K562 (cell line): ENCODE results near the gene STAT4. TPM values are rescaled to one million over a fixed set of nuclear protein-coding genes. Genes with fewer than 3 reads are reported as not detected.

Experiments used
- ATAC-seq: fragments of 200-7000 bp; cut with Tn5 transposase; 3 replicates; pipeline ENCODE4 v1.9.1; 2020; ENCODE audit warnings: moderate library complexity
- BruUV-seq: library from RNA; stranded (reverse); fragments of 400-500 nt; replicated peaks from 2 replicates; lab custom pipeline; 2021; lab: Mats Ljungman, UMichigan
- CTCF ChIA-PET: fragments of 300-600 bp; formaldehyde crosslinking; extraction: SDS; loops from one replicate; lab custom pipeline; 2021; ENCODE audit warnings: low intra/inter-chr PET ratio; lab: Yijun Ruan, JAX
- POLR2A ChIA-PET: fragments of 300-600, 350-650 bp; sonication (Branson Sonifier 250); formaldehyde crosslinking; extraction: SDS; loops from one replicate; lab custom pipeline; 2021; ENCODE audit warnings: antibody characterized with exemption, inconsistent platforms; lab: Yijun Ruan, JAX
- DNase-seq, 4 experiments: peaks; one replicate each; pipeline versions ENCODE4 v3.0.0 to v3.0.0-alpha.2; 2011 to 2018; ENCODE audit warnings: low spot score in 3 of 4, mixed read lengths in 3 of 4; ENCODE audit errors: extremely low read depth in 1 of 4
- FAIRE-seq: peaks from 2 replicates; lab custom pipeline; 2011; peaks lifted over from hg19 to GRCh38; lab: Jason Lieb, UNC
- H2AFZ ChIP-seq: 2 replicates; pipeline ENCODE4 v1.6.0; 2011; ENCODE audit warnings: low read depth, low read length, control low read depth, inconsistent platforms
- H3K27ac ChIP-seq: fragments of 200-600 bp; 3 replicates; pipeline ENCODE4 v1.8.0; 2011; ENCODE audit warnings: low read depth, mild to moderate bottlenecking, control low read depth, inconsistent platforms, low read length, moderate library complexity, mixed read lengths; ENCODE audit errors: extremely low read depth
- H3K27me3 ChIP-seq, 2 experiments: fragments of 300-600 bp in 1 of 2; 2 replicates in 1 of 2; 3 replicates in 1 of 2; pipeline versions ENCODE4 v1.6.0 to v1.8.0; 2011; ENCODE audit warnings: inconsistent platforms in 2 of 2, low read length in 2 of 2, mild to moderate bottlenecking in 1 of 2, mixed read lengths in 1 of 2, moderate library complexity in 1 of 2; ENCODE audit not compliant: control insufficient read depth in 2 of 2, insufficient read depth in 2 of 2
- H3K36me3 ChIP-seq: fragments of 300-600 bp; 3 replicates; pipeline ENCODE4 v1.8.0; 2011; ENCODE audit warnings: mild to moderate bottlenecking, low read length, inconsistent platforms; ENCODE audit not compliant: control insufficient read depth, insufficient read depth
- H3K4me1 ChIP-seq, 2 experiments: fragments of 200-600 bp in 1 of 2; replicated peaks in 1 of 2; 2 replicates in 1 of 2; 3 replicates in 1 of 2; pipeline versions ENCODE4 v1.5.1 to v1.8.0; 2011; ENCODE audit warnings: inconsistent platforms in 2 of 2, low read length in 2 of 2, mild to moderate bottlenecking in 1 of 2, mixed read lengths in 1 of 2, moderate library complexity in 1 of 2; ENCODE audit not compliant: control insufficient read depth in 2 of 2, insufficient read depth in 2 of 2
- H3K4me2 ChIP-seq: 2 replicates; pipeline ENCODE4 v1.6.1; 2011; ENCODE audit warnings: low read length, control low read depth, inconsistent platforms, mixed read lengths; ENCODE audit not compliant: insufficient read depth
- H3K4me3 ChIP-seq: fragments of 200-600 bp; sonication (generic), shearing (Covaris generic); 2 replicates; pipeline ENCODE4 v1.5.1; 2016; ENCODE audit warnings: control low read depth, inconsistent platforms
- H3K79me2 ChIP-seq: fragments of 200-600 bp; 3 replicates; pipeline ENCODE4 v1.8.0; 2011; ENCODE audit warnings: low read length, inconsistent platforms; ENCODE audit not compliant: control insufficient read depth, insufficient read depth
- H3K9ac ChIP-seq, 2 experiments: 2 replicates each; pipeline versions ENCODE4 v1.6.0 to v1.6.1; 2011; ENCODE audit warnings: low read depth in 2 of 2, low read length in 2 of 2, control low read depth in 1 of 2, inconsistent platforms in 1 of 2, mild to moderate bottlenecking in 1 of 2, mixed read lengths in 1 of 2; ENCODE audit not compliant: insufficient read depth in 1 of 2
- H3K9me1 ChIP-seq: one replicate; pipeline ENCODE4 v1.6.0; 2011; ENCODE audit warnings: inconsistent platforms, mild to moderate bottlenecking, low read length, moderate library complexity; ENCODE audit not compliant: control insufficient read depth, insufficient read depth
- H3K9me3 ChIP-seq: replicated peaks from 2 replicates; pipeline ENCODE4 v1.5.1; 2011; ENCODE audit warnings: low read depth, low read length, inconsistent platforms; ENCODE audit not compliant: control insufficient read depth, insufficient read depth
- H4K20me1 ChIP-seq: replicated peaks from 2 replicates; pipeline ENCODE4 v1.6.1; 2011; ENCODE audit warnings: low read length, inconsistent platforms, mixed read lengths; ENCODE audit not compliant: control insufficient read depth, insufficient read depth
- ARNT ChIP-seq, 2 experiments: fragments of 450-650 bp; IDR thresholded peaks; 2 replicates each; pipeline ENCODE4 v1.6.1; 2016; ENCODE audit warnings: mild to moderate bottlenecking in 1 of 2
- ATF3 ChIP-seq, 2 experiments: fragments of 450-650 bp in 1 of 2; sonication (generic) in 1 of 2; formaldehyde crosslinking in 1 of 2; IDR thresholded peaks in 1 of 2; conservative IDR thresholded peaks in 1 of 2; 2 replicates each; pipeline versions ENCODE4 v1.6.1 to v1.8.1; 2016 to 2023; ENCODE audit warnings: mild to moderate bottlenecking in 2 of 2, moderate library complexity in 2 of 2, inconsistent platforms in 1 of 2, missing genetic modification reagents in 1 of 2
- GATAD2A ChIP-seq: fragments of 450-650 bp; IDR thresholded peaks from 2 replicates; pipeline ENCODE4 v1.6.1; 2017
- L3MBTL2 ChIP-seq: fragments of 450-650 bp; IDR thresholded peaks from 2 replicates; pipeline ENCODE4 v1.6.1; 2016; ENCODE audit warnings: mild to moderate bottlenecking, moderate library complexity
- MNT ChIP-seq, 2 experiments: fragments of 450-650 bp; conservative IDR thresholded peaks; 2 replicates each; pipeline ENCODE4 v1.6.1; 2017; ENCODE audit warnings: mild to moderate bottlenecking in 2 of 2, moderate library complexity in 2 of 2
- NR2C1 ChIP-seq, 2 experiments: fragments of 450-650 bp; IDR thresholded peaks; 2 replicates each; pipeline ENCODE4 v1.6.1; 2017; ENCODE audit warnings: mild to moderate bottlenecking in 2 of 2, antibody characterized with exemption in 1 of 2, inconsistent platforms in 1 of 2, missing compliant biosample characterization in 1 of 2, missing genetic modification characterization in 1 of 2
- SAFB2 ChIP-seq: fragments of 200-400 bp; formaldehyde crosslinking; IDR thresholded peaks from 2 replicates; pipeline ENCODE4 v1.6.1; 2018; ENCODE audit warnings: borderline replicate concordance, low read length, low read depth, moderate library complexity; ENCODE audit not compliant: severe bottlenecking
- ZKSCAN8 ChIP-seq: fragments of 200-800 bp; sonication (Bioruptor generic); IDR thresholded peaks from 2 replicates; pipeline ENCODE4 v1.6.1; 2016; ENCODE audit warnings: missing genetic modification characterization, missing compliant biosample characterization
- WGBS: fragments of 100-300 bp; shearing (Covaris generic); methylation state at CpG from one replicate; pipeline ENCODE4 v1.1.6; 2016; ENCODE audit warnings: low coverage, mixed read lengths; ENCODE audit not compliant: insufficient coverage; ENCODE audit errors: missing lambda C conversion rate; 5-methylcytosine and 5-hydroxymethylcytosine counted together
- in situ Hi-C: fragments of 300-500 bp; cut with MboI; formaldehyde crosslinking; loops from 4 replicates; pipeline ENCODE4 v1.15.0; 2018; ENCODE audit warnings: inconsistent platforms, mixed read lengths
- intact Hi-C: fragments of 100-400 bp; cut with micrococcal nuclease; formaldehyde crosslinking; loops from 2 replicates; pipeline ENCODE4 v1.14.2; 2022
- polyA plus RNA-seq, 8 experiments: library from polyadenylated mRNA; depleted of rRNA in 4 of 8; stranded (reverse) in 5 of 8; unstranded in 3 of 8; fragments of >200 nt; fragmentation: Nextera tagmentation in 2 of 8; fragmentation: Illumina TruSeq in 1 of 8; extraction: Ambion mirVana in 2 of 8; extraction: Trizol in 1 of 8; gene quantifications; 2 replicates each; pipeline versions ENCODE4 v1.2.1 to v1.2.3, GENCODE V29; 2011 to 2014; ENCODE audit warnings: inconsistent platforms in 1 of 8, missing spikeins in 1 of 8
- total RNA-seq, 7 experiments: library from RNA; depleted of rRNA in 6 of 7; stranded (reverse); fragments of >200 nt in 6 of 7; fragmentation: Illumina TruSeq in 2 of 7; extraction: Trizol in 2 of 7; gene quantifications; 2 replicates each; pipeline versions ENCODE4 v1.2.1 to v1.2.3, GENCODE V29; 2011 to 2021; ENCODE audit warnings: low replicate concordance in 1 of 7

Gene STAT4
- total and polyA plus RNA-seq, 9 of the 15 experiments (the other 6 are each of a cell fraction or from before 2014, with no cell fraction given) = 0.01 to 0.06 (median 0.03) TPM; not detected in 6

- TF ChIP-seq SAFB2 (no peak), ZKSCAN8 (CRISPR knock-in tag) (no peak), NR2C1 (IDR thresholded peaks at IDR 0.05) (no peak), NR2C1 (tag; IDR thresholded peaks at IDR 0.05) (no peak)
These were observed 135.6 kb downstream of the STAT4 start (continued) for GRCh38 chr2:191015239-191015638.

- Histone ChIP-seq H2AFZ (peak overlapping the region; percentile 93), H3K4me1 (peaks cover 5 to 8% of the 10 kb centered on the region in 2 experiments), H3K79me2 (peaks cover 24% of the 10 kb centered on the region), H3K36me3 (peaks cover 25% of the 10 kb centered on the region), H3K4me2 (peak overlapping the region; percentile 96), H3K9ac (peak overlapping the region; percentile 87 to 97; a peak in 3 of 4 replicates), H4K20me1 (no peaks in the 10 kb centered on the region), H3K9me3 (no peaks in the 10 kb centered on the region), H3K9me1 (no peaks in the 10 kb centered on the region), H3K27me3 (no peaks in the 10 kb centered on the region), H3K4me3 (peak overlapping the region; percentile 92), H3K27ac (peak overlapping the region; percentile 92)
- 24% methylated on average over 4 of the region's 4 CpGs for WGBS
- DNase-seq (no peak), FAIRE-seq (peak; percentile 73), ATAC-seq (peak; percentile 4; the same call in 2 of the 3 replicates)
- BruUV-seq = TSS peak; percentile 97
- in situ Hi-C loops (no loop called here), intact Hi-C loops (no loop called here)
- ChIA-PET POLR2A (interaction anchor here (0.6 to 1.2 kb wide), 6 partner anchors 9 to 174 kb away, joined by 3 to 5 read pairs (median 4); no protein-coding TSS in a partner anchor), CTCF (no interaction called here)
- TF ChIP-seq ARNT (IDR thresholded peaks at IDR 0.05) = peak in 1 of 2 experiments; percentile 0; a peak in 1 of 4 replicates
- TF ChIP-seq L3MBTL2 = peak; percentile 48
- no peak for TF ChIP-seq MNT (conservative IDR thresholded peaks at IDR 0.05)
- 0 out of 2 replicates have a peak, but pooled peaks have one; percentile 14 for TF ChIP-seq GATAD2A
- TF ChIP-seq ATF3 (IDR thresholded peaks at IDR 0.05) = peak; percentile 81
- no peak for TF ChIP-seq ATF3 (CRISPR knock-in tag; conservative IDR thresholded peaks at IDR 0.05)
These were observed 136.2 kb downstream of the STAT4 start for GRCh38 chr2:191014653-191015020.
